ENCODE data around the gene DSN1. TPM values are rescaled to one million over a fixed set of nuclear protein-coding genes. Genes with fewer than 3 reads are reported as not detected.

Gene DSN1
- total RNA-seq, 6 donors from 2014 or later = 4.7 to 29.3 (median 7.8) TPM

- TF ChIP-seq POLR2A (IDR thresholded peaks at IDR 0.05) (no peak), CTCF (IDR thresholded peaks at IDR 0.05) (no peak), POLR2AphosphoS5 (IDR thresholded peaks at IDR 0.05) (no peak), EP300 (IDR thresholded peaks at IDR 0.05) (no peak)
- H3K27ac ChIP-seq = peak overlapping the region; percentile 6 to 55 (median 30)
- 63 to 74% methylated on average over 5 of the region's 5 CpGs for WGBS, 2 donors
These were observed 4.7 kb downstream of the DSN1 start for GRCh38 chr20:36768768-36769430.

GRCh38 chr20:36761125-36761524, 12.4 kb downstream of the DSN1 start:
- no peaks in the 10 kb centered on the region for H3K27me3 ChIP-seq
- DNase-seq (no peak), ATAC-seq (ENCODE audit: low FRiP score in 2 of 2) (no peak)
- peaks cover 5 to 18% (median 9%) of the 10 kb centered on the region in 4 donors for H3K4me1 ChIP-seq
- H3K27ac ChIP-seq = no peak overlapping the region
- peaks cover 0 to under 1% (median 0%) of the 10 kb centered on the region in 4 donors for H3K36me3 ChIP-seq
- no peaks in the 10 kb centered on the region for H3K9me3 ChIP-seq
- no peak overlapping the region for H3K4me3 ChIP-seq
- WGBS, 2 donors = 92 to 97% methylated on average over 4 of the region's 4 CpGs
- TF ChIP-seq EP300 (IDR thresholded peaks at IDR 0.05) = no peak
- no peak for TF ChIP-seq CTCF (IDR thresholded peaks at IDR 0.05)
- TF ChIP-seq POLR2A (IDR thresholded peaks at IDR 0.05) = no peak
- TF ChIP-seq POLR2AphosphoS5 (IDR thresholded peaks at IDR 0.05) = no peak

More at GRCh38 chr20:36768768-36769430, 4.7 kb downstream of the DSN1 start:
- DNase-seq (no peak), ATAC-seq (ENCODE audit: low FRiP score in 2 of 2) (no peak)
- peaks cover 6 to 13% (median 8%) of the 10 kb centered on the region in 4 donors for H3K4me1 ChIP-seq
- H3K4me3 ChIP-seq = no peak overlapping the region
- no peaks in the 10 kb centered on the region for H3K9me3 ChIP-seq
- H3K27me3 ChIP-seq = no peaks in the 10 kb centered on the region
- peaks cover 0 to 7% (median 0%) of the 10 kb centered on the region in 4 donors for H3K36me3 ChIP-seq

- Histone ChIP-seq H3K9me3 (no peaks in the 10 kb centered on the region), H3K4me1 (peaks cover 5 to 18% (median 9%) of the 10 kb centered on the region in 4 donors), H3K36me3 (no peaks in the 10 kb centered on the region), H3K27ac (no peak overlapping the region), H3K27me3 (no peaks in the 10 kb centered on the region), H3K4me3 (no peak overlapping the region)
- TF ChIP-seq EP300 (IDR thresholded peaks at IDR 0.05) = no peak
- no peak for TF ChIP-seq POLR2AphosphoS5 (IDR thresholded peaks at IDR 0.05)
- TF ChIP-seq POLR2A (IDR thresholded peaks at IDR 0.05) = no peak
- TF ChIP-seq CTCF (IDR thresholded peaks at IDR 0.05) = no peak
- 64 to 81% methylated on average over 6 of the region's 6 CpGs for WGBS, 2 donors
- no peak for ATAC-seq (ENCODE audit: low FRiP score in 2 of 2)
- no peak for DNase-seq
These were observed 12.9 kb downstream of the DSN1 start for GRCh38 chr20:36760647-36761046.

GRCh38 chr20:36758276-36758675, 15.3 kb downstream of the DSN1 start:
- Histone ChIP-seq H3K36me3 (peaks cover 0 to 3% (median 0%) of the 10 kb centered on the region in 4 donors), H3K27me3 (no peaks in the 10 kb centered on the region), H3K4me1 (peaks cover 5 to 23% (median 9%) of the 10 kb centered on the region in 4 donors), H3K4me3 (no peak overlapping the region), H3K9me3 (no peaks in the 10 kb centered on the region), H3K27ac (peak overlapping the region; percentile 22 to 79 (median 71))
- ATAC-seq (ENCODE audit: low FRiP score in 2 of 2) (no peak), DNase-seq (no peak)
- TF ChIP-seq CTCF (IDR thresholded peaks at IDR 0.05) = no peak
- no peak for TF ChIP-seq POLR2AphosphoS5 (IDR thresholded peaks at IDR 0.05)
- TF ChIP-seq POLR2A (IDR thresholded peaks at IDR 0.05) = no peak
- no peak for TF ChIP-seq EP300 (IDR thresholded peaks at IDR 0.05)
- 93 to 97% methylated on average over 1 of the region's 1 CpG for WGBS, 2 donors

GRCh38 chr20:36756496-36756895, 17.1 kb downstream of the DSN1 start:
- ATAC-seq (ENCODE audit: low FRiP score in 2 of 2) = peak in 1 of 2 donors; percentile 50
- H3K9me3 ChIP-seq = no peaks in the 10 kb centered on the region

More at GRCh38 chr20:36756496-36756895, 17.1 kb downstream of the DSN1 start:
- TF ChIP-seq CTCF (IDR thresholded peaks at IDR 0.05) (no peak), POLR2AphosphoS5 (IDR thresholded peaks at IDR 0.05) (no peak), EP300 (IDR thresholded peaks at IDR 0.05) (no peak), POLR2A (IDR thresholded peaks at IDR 0.05) (no peak)
- no peaks in the 10 kb centered on the region for H3K27me3 ChIP-seq
- peak overlapping the region; percentile 59 to 79 (median 71) for H3K27ac ChIP-seq
- no peak overlapping the region for H3K4me3 ChIP-seq
- H3K36me3 ChIP-seq = peaks cover 0 to 16% (median 4%) of the 10 kb centered on the region in 4 donors
- DNase-seq = no peak
- H3K4me1 ChIP-seq = peaks cover 5 to 23% (median 9%) of the 10 kb centered on the region in 4 donors
